Ishikawa (cell line): ENCODE data around the gene CCDC144A.

Source experiments
- CEBPB ChIP-seq: IDR thresholded peaks from 2 replicates; pipeline ENCODE4 v1.6.1; 2012
- CREB1 ChIP-seq: IDR thresholded peaks from 2 replicates; pipeline ENCODE4 v1.6.1; 2012; ENCODE audit warnings: low read depth
- EGR1 ChIP-seq: IDR thresholded peaks from 2 replicates; pipeline ENCODE4 v1.6.1; 2012
- EP300 ChIP-seq: IDR thresholded peaks from 2 replicates; pipeline ENCODE4 v1.6.1; 2012; ENCODE audit warnings: borderline replicate concordance
- FOXM1 ChIP-seq: IDR thresholded peaks from 2 replicates; pipeline ENCODE4 v1.6.1; 2012; ENCODE audit warnings: low read depth, borderline replicate concordance
- MAX ChIP-seq: IDR thresholded peaks from 2 replicates; pipeline ENCODE4 v1.6.1; 2012
- NFIC ChIP-seq: IDR thresholded peaks from 2 replicates; pipeline ENCODE4 v1.6.1; 2012
- RAD21 ChIP-seq: IDR thresholded peaks from 2 replicates; pipeline ENCODE4 v1.6.1; 2012; ENCODE audit warnings: low read depth
- TAF1 ChIP-seq: IDR thresholded peaks from 2 replicates; pipeline ENCODE4 v1.6.1; 2012; ENCODE audit warnings: low read depth, mild to moderate bottlenecking
- TCF12 ChIP-seq: IDR thresholded peaks from 2 replicates; pipeline ENCODE4 v1.6.1; 2012; ENCODE audit warnings: low read depth
- TEAD4 ChIP-seq: IDR thresholded peaks from 2 replicates; pipeline ENCODE4 v1.6.1; 2012
- USF1 ChIP-seq: IDR thresholded peaks from 2 replicates; pipeline ENCODE4 v1.6.1; 2012
- YY1 ChIP-seq: IDR thresholded peaks from 2 replicates; pipeline ENCODE4 v1.6.1; 2012; ENCODE audit warnings: low read depth
- ZBTB7A ChIP-seq: IDR thresholded peaks from 2 replicates; pipeline ENCODE4 v1.6.1; 2012; ENCODE audit warnings: low read depth
- TF ChIP-seq, protein P1 (sequence below): IDR thresholded peaks from 2 replicates; pipeline ENCODE4 v1.6.1; 2012; ENCODE audit warnings: low read depth, mild to moderate bottlenecking

Gene CCDC144A, protein sequence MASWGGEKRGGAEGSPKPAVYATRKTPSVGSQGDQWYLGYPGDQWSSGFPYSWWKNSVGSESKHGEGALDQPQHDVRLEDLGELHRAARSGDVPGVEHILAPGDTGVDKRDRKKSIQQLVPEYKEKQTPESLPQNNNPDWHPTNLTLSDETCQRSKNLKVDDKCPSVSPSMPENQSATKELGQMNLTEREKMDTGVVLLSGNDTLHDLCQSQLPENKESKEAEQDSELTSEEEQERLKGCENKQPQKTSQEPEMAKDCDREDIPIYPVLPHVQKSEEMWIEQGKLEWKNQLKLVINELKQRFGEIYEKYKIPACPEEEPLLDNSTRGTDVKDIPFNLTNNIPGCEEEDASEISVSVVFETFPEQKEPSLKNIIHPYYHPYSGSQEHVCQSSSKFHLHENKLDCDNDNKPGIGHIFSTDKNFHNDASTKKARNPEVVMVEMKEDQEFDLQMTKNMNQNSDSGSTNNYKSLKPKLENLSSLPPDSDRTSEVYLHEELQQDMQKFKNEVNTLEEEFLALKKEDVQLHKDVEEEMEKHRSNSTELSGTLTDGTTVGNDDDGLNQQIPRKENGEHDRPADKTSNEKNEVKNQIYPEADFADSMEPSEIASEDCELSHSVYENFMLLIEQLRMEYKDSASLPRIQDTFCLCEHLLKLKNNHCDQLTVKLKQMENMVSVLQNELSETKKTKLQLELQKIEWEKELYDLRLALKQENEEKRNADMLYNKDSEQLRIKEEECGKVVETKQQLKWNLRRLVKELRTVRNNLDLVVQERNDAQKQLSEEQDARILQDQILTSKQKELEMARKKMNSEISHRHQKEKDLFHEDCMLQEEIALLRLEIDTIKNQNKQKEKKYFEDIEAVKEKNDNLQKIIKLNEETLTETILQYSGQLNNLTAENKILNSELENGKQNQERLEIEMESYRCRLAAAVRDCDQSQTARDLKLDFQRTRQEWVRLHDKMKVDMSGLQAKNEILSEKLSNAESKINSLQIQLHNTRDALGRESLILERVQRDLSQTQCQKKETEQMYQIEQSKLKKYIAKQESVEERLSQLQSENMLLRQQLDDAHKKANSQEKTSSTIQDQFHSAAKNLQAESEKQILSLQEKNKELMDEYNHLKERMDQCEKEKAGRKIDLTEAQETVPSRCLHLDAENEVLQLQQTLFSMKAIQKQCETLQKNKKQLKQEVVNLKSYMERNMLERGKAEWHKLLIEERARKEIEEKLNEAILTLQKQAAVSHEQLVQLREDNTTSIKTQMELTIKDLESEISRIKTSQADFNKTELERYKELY (N-terminal part only)

DNA sequence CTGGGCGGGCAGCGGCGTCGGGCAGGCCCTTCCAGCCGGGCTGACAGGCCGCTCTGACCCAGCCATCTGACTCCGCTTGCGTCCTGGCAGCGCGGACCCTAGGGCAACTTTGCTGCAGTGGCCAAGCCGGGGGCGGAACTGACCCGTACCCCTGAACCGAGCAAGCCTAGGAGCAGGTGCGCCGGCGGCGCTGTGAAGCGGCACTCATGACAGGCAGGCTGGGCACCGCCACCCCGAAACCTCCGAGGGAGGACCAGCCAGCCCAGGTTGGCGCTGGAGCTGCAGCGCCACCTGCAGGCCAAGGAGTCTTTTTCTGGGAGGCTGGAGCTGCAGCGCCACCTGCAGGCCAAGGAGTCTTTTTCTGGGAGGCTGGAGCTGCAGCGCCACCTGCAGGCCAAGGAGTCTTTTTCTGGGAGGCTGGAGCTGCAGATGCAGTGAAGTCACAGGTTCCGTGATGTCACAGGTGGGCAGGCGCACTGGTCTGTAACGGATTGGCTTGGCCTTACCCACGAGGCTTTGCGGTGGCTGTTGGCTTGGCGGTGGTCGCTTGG, at the start of gene CCDC144A:
Gene CCDC144A (plus strand): TSS at position 511 of the 551 bp plus-strand sequence. CDS start 160 bp downstream, outside the sequence.
- peak; percentile 41; the same call in 1 of the 2 replicates for TF ChIP-seq RAD21

- TF ChIP-seq RAD21, result no peak
- no peak for TF ChIP-seq TEAD4
Observed at GRCh38 chr17:16649585-16649984, 40.5 kb upstream of the CCDC144A start.

DNA sequence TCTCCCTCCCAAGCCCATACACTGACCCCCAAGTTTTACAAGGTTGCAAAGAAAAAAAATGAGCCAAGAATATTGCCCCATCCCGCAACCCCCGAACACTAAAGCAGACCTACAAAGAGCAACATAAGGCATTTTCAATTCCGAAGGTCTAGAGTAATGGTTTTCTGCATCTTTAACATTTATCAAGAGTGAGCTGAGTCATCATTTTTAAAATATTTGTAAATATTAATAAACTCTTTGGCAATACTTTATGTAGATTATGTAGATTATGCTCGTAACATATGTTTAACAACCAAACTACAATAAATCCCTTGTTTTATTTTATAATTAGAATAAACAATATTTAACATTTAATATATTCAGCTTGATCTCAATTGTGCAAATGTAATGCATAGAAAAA, 37.8 kb upstream of the CCDC144A start:
- TF ChIP-seq ZBTB7A (no peak), TEAD4 (no peak), CEBPB (no peak), TCF12 (no peak), RAD21 (no peak), EP300 (no peak), NFIC (no peak), CREB1 (no peak), EGR1 (no peak), YY1 (no peak), USF1 (no peak), TAF1 (no peak), FOXM1 (no peak)

DNA sequence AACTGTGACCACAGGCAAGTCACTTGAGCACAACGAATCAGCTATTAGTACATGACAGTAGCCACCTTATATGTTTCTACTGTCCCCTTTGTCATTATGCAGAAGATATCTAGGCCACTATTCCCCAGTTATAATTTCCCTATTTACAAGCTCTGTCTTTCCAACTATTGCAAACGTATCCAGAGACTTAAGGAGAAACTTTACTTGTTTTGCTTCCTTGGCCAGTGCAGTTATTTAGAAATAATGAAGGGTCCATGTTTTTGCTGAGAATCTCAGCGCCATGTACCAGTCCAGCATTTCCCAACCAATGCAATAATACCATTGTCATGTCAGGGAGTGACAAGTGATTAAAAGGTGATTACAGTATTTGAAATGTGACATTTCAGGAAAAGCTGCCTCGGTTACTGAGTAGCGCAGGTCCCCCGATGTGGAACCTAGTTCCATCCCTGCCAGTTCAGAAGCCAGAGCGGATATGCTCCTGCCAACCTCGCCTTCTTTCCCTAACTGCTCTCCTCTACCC, 37.1 kb upstream of the CCDC144A start:
- no peak for TF ChIP-seq USF1
- no peak for TF ChIP-seq FOXM1
- TF ChIP-seq ZBTB7A, result no peak
- TF ChIP-seq CREB1, result no peak
- no peak for TF ChIP-seq TAF1
- TF ChIP-seq TEAD4, result no peak
- no peak for TF ChIP-seq EP300
- TF ChIP-seq TCF12, result no peak
- TF ChIP-seq MAX, result no peak
- TF ChIP-seq, protein P1, sequence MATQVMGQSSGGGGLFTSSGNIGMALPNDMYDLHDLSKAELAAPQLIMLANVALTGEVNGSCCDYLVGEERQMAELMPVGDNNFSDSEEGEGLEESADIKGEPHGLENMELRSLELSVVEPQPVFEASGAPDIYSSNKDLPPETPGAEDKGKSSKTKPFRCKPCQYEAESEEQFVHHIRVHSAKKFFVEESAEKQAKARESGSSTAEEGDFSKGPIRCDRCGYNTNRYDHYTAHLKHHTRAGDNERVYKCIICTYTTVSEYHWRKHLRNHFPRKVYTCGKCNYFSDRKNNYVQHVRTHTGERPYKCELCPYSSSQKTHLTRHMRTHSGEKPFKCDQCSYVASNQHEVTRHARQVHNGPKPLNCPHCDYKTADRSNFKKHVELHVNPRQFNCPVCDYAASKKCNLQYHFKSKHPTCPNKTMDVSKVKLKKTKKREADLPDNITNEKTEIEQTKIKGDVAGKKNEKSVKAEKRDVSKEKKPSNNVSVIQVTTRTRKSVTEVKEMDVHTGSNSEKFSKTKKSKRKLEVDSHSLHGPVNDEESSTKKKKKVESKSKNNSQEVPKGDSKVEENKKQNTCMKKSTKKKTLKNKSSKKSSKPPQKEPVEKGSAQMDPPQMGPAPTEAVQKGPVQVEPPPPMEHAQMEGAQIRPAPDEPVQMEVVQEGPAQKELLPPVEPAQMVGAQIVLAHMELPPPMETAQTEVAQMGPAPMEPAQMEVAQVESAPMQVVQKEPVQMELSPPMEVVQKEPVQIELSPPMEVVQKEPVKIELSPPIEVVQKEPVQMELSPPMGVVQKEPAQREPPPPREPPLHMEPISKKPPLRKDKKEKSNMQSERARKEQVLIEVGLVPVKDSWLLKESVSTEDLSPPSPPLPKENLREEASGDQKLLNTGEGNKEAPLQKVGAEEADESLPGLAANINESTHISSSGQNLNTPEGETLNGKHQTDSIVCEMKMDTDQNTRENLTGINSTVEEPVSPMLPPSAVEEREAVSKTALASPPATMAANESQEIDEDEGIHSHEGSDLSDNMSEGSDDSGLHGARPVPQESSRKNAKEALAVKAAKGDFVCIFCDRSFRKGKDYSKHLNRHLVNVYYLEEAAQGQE, result no peak
- no peak for TF ChIP-seq RAD21
- TF ChIP-seq EGR1, result no peak
- TF ChIP-seq CEBPB, result no peak
- TF ChIP-seq NFIC, result no peak
- no peak for TF ChIP-seq YY1

DNA sequence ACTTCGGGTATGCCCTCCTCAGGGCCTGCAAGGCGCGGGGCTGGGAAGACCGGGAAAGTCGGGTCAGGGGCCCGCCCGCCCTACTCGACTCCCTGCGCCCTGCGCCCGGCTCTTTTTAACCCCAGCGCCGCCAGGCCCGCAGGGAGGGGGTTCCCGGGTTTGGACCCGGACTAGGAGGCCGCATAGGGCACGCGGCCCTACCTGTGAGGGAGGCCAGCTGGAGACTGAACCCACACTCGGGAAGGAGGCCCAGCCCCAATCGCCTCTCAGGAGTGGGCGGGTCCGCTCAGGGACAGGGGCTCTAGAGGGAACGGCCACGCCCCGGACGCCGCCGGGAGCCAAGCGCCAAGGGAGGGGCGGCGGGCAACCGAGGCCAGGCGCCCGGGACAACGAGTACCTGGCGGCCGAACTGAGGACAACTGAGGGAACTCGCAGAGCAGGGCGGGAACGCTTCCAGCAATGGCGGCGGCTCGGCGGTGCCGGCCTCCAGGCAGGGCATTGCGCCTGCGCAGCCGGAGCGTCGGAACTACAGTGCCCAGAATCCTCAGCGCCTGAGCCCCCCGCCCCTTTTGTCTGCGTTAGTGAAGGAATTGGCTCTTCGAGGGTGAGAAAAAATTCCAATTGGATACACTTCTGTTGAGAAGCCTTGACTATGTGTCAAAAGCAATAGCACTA, 36.5 kb upstream of the CCDC144A start, which contains the start of gene ZNF624:
Gene ZNF624 (minus strand): TSS at position 484 of the 675 bp plus-strand sequence.
- TF ChIP-seq EP300 (0 out of 2 replicates have a peak, but pooled peaks have one; percentile 31), NFIC (peak; percentile 40; the same call in 1 of the 2 replicates), MAX (peak; percentile 63; the same call in 1 of the 2 replicates), YY1 (peak; percentile 95), FOXM1 (no peak), ZBTB7A (peak; percentile 53; the same call in 1 of the 2 replicates), TAF1 (peak; percentile 76; the same call in 1 of the 2 replicates), RAD21 (no peak), EGR1 (0 out of 2 replicates have a peak, but pooled peaks have one; percentile 26)
